HEK293 (cell line): ENCODE results near the gene SAMD4A.

Source experiments
- CTCF ChIA-PET: fragments of 350-600 bp; formaldehyde crosslinking; extraction: SDS; loops from one replicate; lab custom pipeline; 2021; ENCODE audit warnings: antibody characterized with exemption; lab: Yijun Ruan, JAX
- POLR2A ChIA-PET: fragments of 300-600 bp; formaldehyde crosslinking; extraction: SDS; loops from one replicate; lab custom pipeline; 2020; ENCODE audit warnings: antibody characterized with exemption, inconsistent platforms; lab: Yijun Ruan, JAX
- H3K27ac ChIP-seq: fragments of 200-500 bp; sonication (Bioruptor generic); 2 replicates; pipeline ENCODE4 v1.5.1; 2014; ENCODE audit warnings: low read depth, low read length, control low read depth, inconsistent platforms; ENCODE audit errors: extremely low read depth
- H3K36me3 ChIP-seq, 2 experiments: fragments of 200-500 bp in 1 of 2; sonication (Bioruptor generic) in 1 of 2; 1 replicate in 1 of 2; 2 replicates in 1 of 2; pipeline ENCODE4 v1.5.1; 2014 to 2017; ENCODE audit warnings: inconsistent platforms in 2 of 2, low read length in 2 of 2; ENCODE audit not compliant: control insufficient read depth in 2 of 2, insufficient read depth in 1 of 2
- H3K4me1 ChIP-seq: fragments of 200-500 bp; sonication (Bioruptor generic); 2 replicates; pipeline ENCODE4 v1.5.1; 2014; ENCODE audit warnings: mild to moderate bottlenecking, low read length, inconsistent platforms; ENCODE audit not compliant: control insufficient read depth, insufficient read depth
- H3K4me3 ChIP-seq: 2 replicates; pipeline ENCODE4 v1.5.1; 2011; ENCODE audit warnings: low read depth, mild to moderate bottlenecking, control low read depth, low read length, moderate library complexity
- H3K9me3 ChIP-seq: fragments of 200-500 bp; sonication (Bioruptor generic); 2 replicates; pipeline ENCODE4 v1.5.1; 2014; ENCODE audit warnings: low read depth, low read length, inconsistent platforms; ENCODE audit not compliant: control insufficient read depth, insufficient read depth
- GLIS1 ChIP-seq: fragments of 450-650 bp; formaldehyde crosslinking; IDR thresholded peaks from 2 replicates; pipeline ENCODE4 v1.5.1; 2016; ENCODE audit warnings: missing biosample characterization, missing genetic modification characterization
- MYNN ChIP-seq: fragments of 450-650 bp; formaldehyde crosslinking; IDR thresholded peaks from 2 replicates; pipeline ENCODE4 v1.5.1; 2016; ENCODE audit warnings: missing biosample characterization, missing genetic modification characterization, borderline replicate concordance
- SETDB1 ChIP-seq: IDR thresholded peaks from one replicate; pipeline ENCODE4 v1.6.1; 2017; ENCODE audit warnings: mild to moderate bottlenecking, low read length, moderate library complexity, mixed read lengths; ENCODE audit not compliant: insufficient read length
- SP2 ChIP-seq: fragments of 450-650 bp; formaldehyde crosslinking; IDR thresholded peaks from 2 replicates; pipeline ENCODE4 v1.5.1; 2016; ENCODE audit warnings: missing biosample characterization, missing genetic modification characterization
- SP7 ChIP-seq: fragments of 450-650 bp; formaldehyde crosslinking; IDR thresholded peaks from 2 replicates; pipeline ENCODE4 v1.5.1; 2016; ENCODE audit warnings: missing biosample characterization, missing genetic modification characterization
- ZBTB20 ChIP-seq: fragments of 450-650 bp; formaldehyde crosslinking; IDR thresholded peaks from 2 replicates; pipeline ENCODE4 v1.5.1; 2016; ENCODE audit warnings: missing biosample characterization, missing genetic modification characterization
- ZBTB48 ChIP-seq: fragments of 450-650 bp; formaldehyde crosslinking; IDR thresholded peaks from 2 replicates; pipeline ENCODE4 v1.5.1; 2016; ENCODE audit warnings: missing biosample characterization, missing genetic modification characterization
- ZEB2 ChIP-seq: fragments of 450-650 bp; formaldehyde crosslinking; IDR thresholded peaks from 2 replicates; pipeline ENCODE4 v1.5.1; 2016; ENCODE audit warnings: missing biosample characterization, missing genetic modification characterization
- ZIC2 ChIP-seq: fragments of 450-650 bp; formaldehyde crosslinking; IDR thresholded peaks from 2 replicates; pipeline ENCODE4 v1.5.1; 2016; ENCODE audit warnings: missing biosample characterization, missing genetic modification characterization
- ZNF112 ChIP-seq: fragments of 450-650 bp; formaldehyde crosslinking; IDR thresholded peaks from 2 replicates; pipeline ENCODE4 v1.5.0; 2017; ENCODE audit warnings: missing biosample characterization, missing genetic modification characterization
- ZNF146 ChIP-seq: fragments of 450-650 bp; formaldehyde crosslinking; IDR thresholded peaks from 2 replicates; pipeline ENCODE4 v1.5.1; 2016; ENCODE audit warnings: missing biosample characterization, missing genetic modification characterization
- ZNF248 ChIP-seq: fragments of 450-650 bp; formaldehyde crosslinking; IDR thresholded peaks from 2 replicates; pipeline ENCODE4 v1.5.1; 2017; ENCODE audit warnings: missing biosample characterization, missing genetic modification characterization
- ZNF394 ChIP-seq: fragments of 450-650 bp; formaldehyde crosslinking; IDR thresholded peaks from 2 replicates; pipeline ENCODE4 v1.5.1; 2016; ENCODE audit warnings: missing biosample characterization, missing genetic modification characterization, mild to moderate bottlenecking, moderate library complexity, borderline replicate concordance
- ZNF416 ChIP-seq: fragments of 450-650 bp; formaldehyde crosslinking; IDR thresholded peaks from 2 replicates; pipeline ENCODE4 v1.5.1; 2016; ENCODE audit warnings: missing biosample characterization, missing genetic modification characterization
- ZNF521 ChIP-seq: fragments of 450-650 bp; formaldehyde crosslinking; IDR thresholded peaks from 2 replicates; pipeline ENCODE4 v1.5.1; 2017; ENCODE audit warnings: missing biosample characterization, mild to moderate bottlenecking, missing genetic modification characterization
- ZNF670 ChIP-seq: fragments of 450-650 bp; formaldehyde crosslinking; IDR thresholded peaks from 2 replicates; pipeline ENCODE4 v1.5.1; 2016; ENCODE audit warnings: missing biosample characterization, missing genetic modification characterization, low read depth
- ZNF837 ChIP-seq: fragments of 450-650 bp; formaldehyde crosslinking; IDR thresholded peaks from 2 replicates; pipeline ENCODE4 v1.5.1; 2016; ENCODE audit warnings: missing biosample characterization, missing genetic modification characterization
- TF ChIP-seq, protein P1 (sequence below): fragments of 450-650 bp; formaldehyde crosslinking; IDR thresholded peaks from 2 replicates; pipeline ENCODE4 v1.5.1; 2016; ENCODE audit warnings: missing biosample characterization, missing genetic modification characterization
- TF ChIP-seq, protein P2 (sequence below): fragments of 450-650 bp; formaldehyde crosslinking; IDR thresholded peaks from 2 replicates; pipeline ENCODE4 v1.5.1; 2017; ENCODE audit warnings: missing biosample characterization, missing genetic modification characterization
- TF ChIP-seq, protein P3 (sequence below): fragments of 450-650 bp; formaldehyde crosslinking; IDR thresholded peaks from 2 replicates; pipeline ENCODE4 v1.5.1; 2016; ENCODE audit warnings: missing biosample characterization, missing genetic modification characterization, low read depth

SAMD4A gene

DNA sequence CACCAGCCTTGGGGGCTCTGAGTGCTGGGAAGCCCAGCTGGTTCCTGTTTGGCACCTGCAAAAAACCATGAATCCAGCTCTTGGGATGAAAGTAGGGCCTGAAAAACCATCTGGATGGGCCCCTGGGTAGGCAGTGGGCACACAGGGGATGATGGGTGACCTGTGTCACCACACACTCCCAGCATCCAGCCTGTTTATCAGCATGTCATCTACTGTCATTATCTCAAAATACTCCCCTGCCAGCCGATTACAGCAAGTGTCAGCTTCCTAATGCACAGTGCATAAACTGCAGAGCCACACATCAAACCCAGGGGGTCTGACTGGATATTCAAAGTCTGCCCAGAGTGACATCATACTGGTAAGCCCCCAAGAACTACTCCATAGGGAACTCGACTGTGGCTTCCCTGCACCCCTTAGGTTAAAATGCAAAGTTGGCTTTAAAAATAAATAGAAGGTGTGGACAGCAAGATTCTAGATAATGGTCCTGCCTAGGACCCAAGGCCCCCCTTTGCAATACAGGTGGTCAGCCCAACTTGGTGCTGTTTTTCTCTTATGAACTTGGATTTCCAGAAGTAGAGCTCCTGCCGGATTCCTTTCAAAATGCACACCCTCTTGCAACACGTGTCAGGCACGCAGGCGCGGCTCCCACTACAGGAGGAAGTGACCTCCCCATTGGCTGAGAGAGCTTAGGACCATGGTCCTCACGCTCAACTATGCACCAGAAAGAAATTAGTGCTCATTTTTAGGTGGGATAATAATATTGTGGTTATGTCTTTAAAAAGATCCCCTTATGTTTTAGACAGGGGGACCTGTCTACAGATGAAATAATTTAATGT, 241.6 kb downstream of the SAMD4A start:
- H3K9me3 ChIP-seq, result no peaks in the 10 kb centered on the region
- H3K27ac ChIP-seq, result no peak overlapping the region
- no peaks in the 10 kb centered on the region for H3K36me3 ChIP-seq
- H3K4me1 ChIP-seq, result no peaks in the 10 kb centered on the region
- POLR2A ChIA-PET, result no interaction called here
- H3K4me3 ChIP-seq, result no peak overlapping the region
- CTCF ChIA-PET, result interaction anchor here (0.7 to 2.2 kb wide), 6 partner anchors 8 to 608 kb away, joined by 3 to 14 read pairs (median 3); no protein-coding TSS in a partner anchor
- TF ChIP-seq GLIS1 (tag by site-specific recombination) (0 out of 2 replicates have a peak, but pooled peaks have one; percentile 9), ZIC2 (tag by site-specific recombination) (peak; percentile 69), SP7 (tag by site-specific recombination) (no peak)
- TF ChIP-seq, all 188 proteins: peak for 2

DNA sequence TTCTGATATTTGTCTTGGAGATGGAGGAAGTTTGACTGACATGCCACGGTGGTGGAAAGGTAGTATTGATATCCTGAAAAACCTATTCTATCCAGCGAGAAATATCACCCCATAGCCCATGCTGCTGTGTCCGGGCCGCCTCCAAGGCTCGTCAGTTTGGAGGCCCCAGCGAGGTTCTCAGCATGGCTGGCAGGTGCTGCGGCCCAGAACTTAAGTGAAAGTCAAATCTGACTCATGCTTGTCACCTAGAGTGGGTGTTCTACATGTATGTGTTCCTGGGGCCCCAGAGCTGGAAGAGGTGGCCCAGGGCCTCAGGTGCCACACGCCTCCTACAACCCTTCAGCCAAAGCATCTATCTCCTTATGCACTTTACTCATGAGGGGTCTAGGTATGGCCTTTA, 242.8 kb downstream of the SAMD4A start:
- H3K27ac ChIP-seq, result no peak overlapping the region
- no peaks in the 10 kb centered on the region for H3K9me3 ChIP-seq
- TF ChIP-seq, protein P1, sequence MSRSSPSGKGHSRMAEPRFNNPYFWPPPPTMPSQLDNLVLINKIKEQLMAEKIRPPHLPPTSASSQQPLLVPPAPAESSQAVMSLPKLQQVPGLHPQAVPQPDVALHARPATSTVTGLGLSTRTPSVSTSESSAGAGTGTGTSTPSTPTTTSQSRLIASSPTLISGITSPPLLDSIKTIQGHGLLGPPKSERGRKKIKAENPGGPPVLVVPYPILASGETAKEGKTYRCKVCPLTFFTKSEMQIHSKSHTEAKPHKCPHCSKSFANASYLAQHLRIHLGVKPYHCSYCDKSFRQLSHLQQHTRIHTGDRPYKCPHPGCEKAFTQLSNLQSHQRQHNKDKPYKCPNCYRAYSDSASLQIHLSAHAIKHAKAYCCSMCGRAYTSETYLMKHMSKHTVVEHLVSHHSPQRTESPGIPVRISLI (tag by site-specific recombination), result no peak
- TF ChIP-seq ZNF248 (no peak), MYNN (tag by site-specific recombination) (no peak), ZNF670 (tag by site-specific recombination) (no peak), GLIS1 (tag by site-specific recombination) (no peak), ZNF521 (tag by site-specific recombination) (no peak), ZNF112 (no peak), ZBTB20 (tag by site-specific recombination) (no peak), SETDB1 (no peak), SP2 (tag by site-specific recombination) (no peak), ZNF394 (tag by site-specific recombination) (no peak), ZNF837 (tag by site-specific recombination) (no peak), ZNF416 (tag by site-specific recombination) (no peak), ZEB2 (tag by site-specific recombination) (no peak), ZBTB48 (tag by site-specific recombination) (no peak), ZNF146 (tag by site-specific recombination) (no peak)
- TF ChIP-seq, protein P2, sequence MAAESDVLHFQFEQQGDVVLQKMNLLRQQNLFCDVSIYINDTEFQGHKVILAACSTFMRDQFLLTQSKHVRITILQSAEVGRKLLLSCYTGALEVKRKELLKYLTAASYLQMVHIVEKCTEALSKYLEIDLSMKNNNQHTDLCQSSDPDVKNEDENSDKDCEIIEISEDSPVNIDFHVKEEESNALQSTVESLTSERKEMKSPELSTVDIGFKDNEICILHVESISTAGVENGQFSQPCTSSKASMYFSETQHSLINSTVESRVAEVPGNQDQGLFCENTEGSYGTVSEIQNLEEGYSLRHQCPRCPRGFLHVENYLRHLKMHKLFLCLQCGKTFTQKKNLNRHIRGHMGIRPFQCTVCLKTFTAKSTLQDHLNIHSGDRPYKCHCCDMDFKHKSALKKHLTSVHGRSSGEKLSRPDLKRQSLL (tag by site-specific recombination), result no peak
- TF ChIP-seq, protein P3, sequence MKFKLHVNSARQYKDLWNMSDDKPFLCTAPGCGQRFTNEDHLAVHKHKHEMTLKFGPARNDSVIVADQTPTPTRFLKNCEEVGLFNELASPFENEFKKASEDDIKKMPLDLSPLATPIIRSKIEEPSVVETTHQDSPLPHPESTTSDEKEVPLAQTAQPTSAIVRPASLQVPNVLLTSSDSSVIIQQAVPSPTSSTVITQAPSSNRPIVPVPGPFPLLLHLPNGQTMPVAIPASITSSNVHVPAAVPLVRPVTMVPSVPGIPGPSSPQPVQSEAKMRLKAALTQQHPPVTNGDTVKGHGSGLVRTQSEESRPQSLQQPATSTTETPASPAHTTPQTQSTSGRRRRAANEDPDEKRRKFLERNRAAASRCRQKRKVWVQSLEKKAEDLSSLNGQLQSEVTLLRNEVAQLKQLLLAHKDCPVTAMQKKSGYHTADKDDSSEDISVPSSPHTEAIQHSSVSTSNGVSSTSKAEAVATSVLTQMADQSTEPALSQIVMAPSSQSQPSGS (tag by site-specific recombination), result no peak
- TF ChIP-seq, all 188 proteins: peak for 0
- ChIA-PET POLR2A (no interaction called here), CTCF (interaction anchor here (0.6 to 0.8 kb wide), 2 partner anchors 33 to 80 kb away, joined by 3 read pairs; no protein-coding TSS in a partner anchor)
- H3K4me3 ChIP-seq, result no peak overlapping the region
- no peaks in the 10 kb centered on the region for H3K4me1 ChIP-seq
- no peaks in the 10 kb centered on the region for H3K36me3 ChIP-seq
